Measurements from ENCODE around the gene SMIM26.

Gene SMIM26

DNA sequence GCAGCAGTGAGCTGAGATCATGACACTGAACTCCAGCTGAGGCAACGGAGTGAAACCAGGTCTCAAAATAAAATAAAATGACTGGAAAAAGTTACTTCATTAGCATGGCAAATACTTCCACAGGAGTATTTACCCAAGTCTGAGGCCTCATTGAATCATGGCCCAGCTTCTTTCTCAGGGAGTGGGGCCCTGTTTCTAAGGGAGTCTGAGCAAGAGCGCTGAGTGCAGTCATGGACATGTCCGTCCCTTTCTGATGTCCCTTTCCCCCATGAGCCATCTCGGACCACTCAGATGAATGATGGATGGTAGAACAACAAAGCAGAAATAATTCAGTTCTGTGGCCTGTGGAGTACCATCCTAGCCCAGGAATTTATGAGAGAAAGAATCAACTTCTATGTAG is 12.8 kb downstream of the SMIM26 start:
- DNase-seq (ENCODE audit: low read depth, low spot score), result no peak

DNA sequence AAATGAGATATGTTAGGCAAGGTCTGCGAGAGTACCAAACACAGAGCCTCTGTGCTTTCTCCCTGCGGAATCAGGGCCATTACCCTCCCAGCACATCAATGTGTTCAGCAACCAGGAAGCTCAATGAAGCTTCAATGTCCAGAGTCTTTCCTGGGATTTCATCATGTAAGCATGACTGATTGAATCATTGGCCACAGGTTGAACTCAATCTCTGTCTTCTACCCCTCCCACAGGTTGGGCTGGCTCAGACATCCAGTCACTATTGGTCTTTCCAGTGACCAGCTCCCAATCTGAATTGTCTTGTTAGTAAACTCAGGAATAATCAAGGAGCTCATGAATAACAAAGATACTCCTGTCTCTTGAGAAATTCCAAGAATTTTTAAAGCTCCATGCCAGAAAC is 17.9 kb downstream of the SMIM26 start:
- no peak for DNase-seq (ENCODE audit: low read depth, low spot score)

DNA sequence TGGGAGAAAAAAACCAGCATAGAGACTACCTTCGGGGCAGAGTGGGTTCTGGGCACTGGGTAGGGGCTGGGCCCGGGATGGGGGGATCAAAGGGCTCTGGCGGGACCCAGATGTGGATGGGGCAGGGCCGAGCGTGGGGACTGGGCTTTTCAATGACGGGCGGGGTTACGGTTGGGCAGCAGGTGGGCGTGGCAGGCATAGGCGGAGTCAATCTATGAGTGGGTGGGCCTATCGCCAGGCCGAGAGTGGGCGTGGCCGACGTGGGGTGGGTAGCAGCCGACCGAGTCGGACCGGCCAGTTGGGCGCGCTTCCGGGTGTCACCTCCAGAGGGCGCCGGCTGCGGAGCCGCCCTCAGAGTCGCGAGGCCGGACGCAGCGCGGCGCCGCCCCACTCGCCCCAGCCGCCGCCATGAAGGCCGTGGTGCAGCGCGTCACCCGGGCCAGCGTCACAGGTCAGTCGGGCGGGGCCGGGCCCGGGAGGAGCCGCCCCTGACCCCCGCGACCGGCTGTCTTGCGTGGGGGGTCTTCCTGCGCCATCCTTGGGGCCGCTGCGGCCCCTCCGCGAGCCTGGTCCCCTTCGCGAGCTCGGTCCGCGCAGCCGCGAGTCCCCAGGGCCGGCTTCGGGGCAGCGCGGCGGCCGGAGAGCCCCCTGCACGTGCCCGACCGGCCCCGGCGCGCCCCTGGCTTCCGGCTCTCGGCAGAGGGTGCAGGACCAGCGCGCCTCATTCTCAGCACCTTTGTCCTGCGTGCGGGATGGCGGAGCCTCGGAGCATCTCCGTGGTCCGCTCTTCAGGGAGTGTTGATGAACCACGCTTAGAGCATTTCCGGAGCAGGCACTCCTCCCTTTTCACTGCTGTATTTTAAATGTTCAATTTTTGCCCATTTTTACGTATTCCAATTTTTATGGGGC is 20.7 kb downstream of the SMIM26 start, which contains the start of gene DTD1:
TSS of gene DTD1 (plus strand) at position 390 of the 909 bp plus-strand sequence. CDS start at position 409, 19 bp downstream.
- DNase-seq (ENCODE audit: low read depth, low spot score), result peak; percentile 59

DNA sequence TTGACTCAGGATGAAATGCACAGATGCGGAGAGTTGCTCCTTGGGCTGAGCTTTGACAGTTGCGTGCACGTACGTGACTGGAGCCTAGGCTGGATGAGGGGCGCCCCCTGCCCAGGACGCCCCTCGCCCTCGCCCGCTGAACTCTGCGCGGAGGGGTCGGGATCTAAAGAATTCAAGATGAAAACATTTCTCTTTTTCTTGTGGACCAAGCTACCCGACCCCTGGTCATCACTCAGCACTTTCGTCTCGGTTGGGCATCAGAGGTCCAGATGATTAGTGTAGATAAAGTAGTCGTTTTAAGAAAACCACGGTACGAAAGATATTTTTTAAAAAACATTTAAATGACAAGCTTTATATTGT is 21.3 kb downstream of the SMIM26 start:
- DNase-seq (ENCODE audit: low read depth, low spot score), result no peak

DNA sequence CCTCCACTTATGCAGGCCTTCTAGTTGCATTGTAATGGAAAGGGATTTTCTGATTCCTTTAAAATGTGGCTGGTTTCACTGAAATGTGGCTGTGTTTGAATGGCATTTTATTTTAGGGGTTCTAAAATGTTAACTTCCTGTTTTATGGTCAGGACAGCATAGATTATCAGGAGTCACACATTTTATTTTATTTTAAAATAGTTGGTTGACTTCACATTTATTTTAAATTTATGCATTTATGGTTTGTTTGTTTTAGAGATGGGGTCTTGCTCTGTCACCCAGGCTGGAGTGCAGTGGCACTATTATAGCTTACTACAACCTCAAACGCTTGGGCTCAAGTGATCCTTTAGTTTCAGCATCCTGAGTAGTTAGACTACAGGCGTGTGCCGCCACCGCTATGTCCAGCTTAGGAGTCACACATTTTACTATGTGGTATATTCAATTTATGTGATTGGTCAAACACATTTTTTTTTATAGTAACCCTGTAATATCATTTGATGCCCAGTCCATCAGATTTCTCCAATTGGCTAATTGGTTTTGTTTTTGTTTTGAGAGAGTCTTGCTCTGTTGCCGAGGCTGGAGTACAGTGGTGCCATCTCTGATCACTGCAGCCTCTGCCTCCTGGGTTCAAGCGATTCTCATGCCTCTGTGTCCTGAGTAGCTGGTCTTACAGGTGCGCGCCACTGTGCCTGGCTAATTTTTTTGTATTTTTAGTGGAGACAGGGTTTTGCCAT is 22.9 kb downstream of the SMIM26 start:
- DNase-seq (ENCODE audit: low read depth, low spot score), result no peak

DNA sequence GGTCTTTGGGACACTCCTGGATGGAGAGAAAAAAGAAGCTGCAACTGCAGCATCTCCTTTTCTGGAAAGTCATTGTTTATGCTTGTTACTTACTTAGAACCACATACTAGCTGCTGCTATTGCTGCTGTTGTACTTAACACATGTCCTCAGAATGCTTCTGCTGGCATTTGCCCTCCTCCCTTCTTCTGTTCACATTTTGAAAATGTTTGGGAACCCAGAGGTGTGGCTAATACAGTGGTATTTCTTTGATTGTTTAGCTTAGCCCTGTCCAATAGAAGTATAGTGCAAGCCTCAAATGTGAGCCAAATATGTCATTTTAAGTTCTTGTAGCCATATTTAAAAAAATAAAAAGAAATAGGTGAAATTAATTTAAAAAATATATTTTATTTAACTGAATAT is 29.0 kb downstream of the SMIM26 start:
- DNase-seq (ENCODE audit: low read depth, low spot score), result no peak

DNA sequence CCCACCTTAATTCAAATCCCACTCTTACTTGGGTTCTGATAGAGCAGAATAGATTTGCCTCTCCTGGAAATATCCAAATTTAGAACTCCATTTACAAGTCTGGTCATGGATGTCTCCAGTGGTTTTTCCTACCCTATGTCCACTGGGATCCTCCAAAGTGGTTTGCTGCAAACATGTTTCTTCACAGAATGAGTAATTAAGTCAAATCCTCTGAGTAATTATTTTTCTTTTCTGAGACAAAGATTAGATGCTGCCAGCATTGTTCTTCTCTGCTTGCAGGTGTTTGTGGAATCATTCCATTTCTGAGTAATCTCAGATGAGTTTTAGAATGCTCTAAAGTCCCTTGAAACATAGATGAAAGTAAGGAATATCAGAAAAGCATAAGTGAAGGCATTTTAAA is 42.5 kb downstream of the SMIM26 start:
- no peak for DNase-seq (ENCODE audit: low read depth, low spot score)

DNA sequence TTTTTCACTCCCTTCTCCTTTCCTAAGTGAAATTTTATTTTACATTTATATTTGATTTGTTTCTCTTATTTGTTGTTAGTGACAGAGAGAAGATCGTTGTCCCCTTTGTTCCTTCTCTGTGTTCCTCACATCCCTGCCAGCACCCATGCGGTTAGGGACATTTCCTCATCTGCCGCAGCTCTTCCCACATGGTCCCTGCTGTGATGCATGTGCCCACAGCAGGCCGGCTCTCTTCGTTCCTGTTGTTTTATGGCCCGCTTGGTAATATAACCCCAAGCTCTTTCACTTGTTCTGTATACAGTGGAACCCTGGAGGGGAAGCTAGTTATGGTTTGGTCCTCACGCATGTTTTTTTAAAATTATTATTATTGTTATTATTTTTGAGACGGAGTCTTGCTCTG is 44.3 kb downstream of the SMIM26 start:
- no peak for DNase-seq (ENCODE audit: low read depth, low spot score)

DNA sequence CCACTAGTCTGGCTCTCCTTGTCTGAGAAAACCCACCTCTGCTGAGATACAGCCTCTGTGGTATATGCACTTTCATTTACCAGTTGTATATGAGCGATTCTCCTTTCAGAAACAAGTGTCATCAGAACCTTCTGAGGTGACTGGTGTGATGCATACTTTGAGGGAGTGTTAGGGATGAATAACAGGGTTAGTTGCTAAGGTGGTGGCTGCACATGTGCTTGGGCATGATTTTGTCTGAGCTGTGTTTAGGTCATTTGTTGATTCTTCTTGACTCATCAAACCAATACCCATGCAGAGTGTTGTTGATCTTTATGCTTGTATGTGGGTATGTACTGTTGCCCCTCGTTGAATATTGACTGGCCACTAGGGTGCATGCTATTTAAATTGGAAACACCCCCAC is 46.3 kb downstream of the SMIM26 start:
- DNase-seq (ENCODE audit: low read depth, low spot score), result no peak

DNA sequence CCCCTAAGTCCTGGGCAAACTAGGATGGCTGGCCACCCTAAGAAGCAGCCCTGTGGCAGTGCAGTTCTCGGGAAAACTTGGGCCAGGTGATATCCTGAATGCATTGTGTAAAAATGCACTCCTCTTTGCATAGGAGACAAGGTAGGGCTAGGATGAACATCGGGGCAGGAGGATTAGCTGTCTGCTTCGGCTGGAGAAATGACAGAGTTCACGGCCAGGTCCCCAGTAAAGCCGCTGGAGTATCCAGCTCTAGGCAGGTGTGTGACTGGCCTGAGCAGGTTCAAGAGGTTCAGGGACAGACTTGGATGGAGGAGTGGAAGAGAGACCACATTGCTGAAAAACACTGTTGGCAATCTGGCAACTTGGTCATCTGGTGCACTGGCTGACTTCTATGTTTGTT is 47.0 kb downstream of the SMIM26 start:
- no peak for DNase-seq (ENCODE audit: low read depth, low spot score)

DNA sequence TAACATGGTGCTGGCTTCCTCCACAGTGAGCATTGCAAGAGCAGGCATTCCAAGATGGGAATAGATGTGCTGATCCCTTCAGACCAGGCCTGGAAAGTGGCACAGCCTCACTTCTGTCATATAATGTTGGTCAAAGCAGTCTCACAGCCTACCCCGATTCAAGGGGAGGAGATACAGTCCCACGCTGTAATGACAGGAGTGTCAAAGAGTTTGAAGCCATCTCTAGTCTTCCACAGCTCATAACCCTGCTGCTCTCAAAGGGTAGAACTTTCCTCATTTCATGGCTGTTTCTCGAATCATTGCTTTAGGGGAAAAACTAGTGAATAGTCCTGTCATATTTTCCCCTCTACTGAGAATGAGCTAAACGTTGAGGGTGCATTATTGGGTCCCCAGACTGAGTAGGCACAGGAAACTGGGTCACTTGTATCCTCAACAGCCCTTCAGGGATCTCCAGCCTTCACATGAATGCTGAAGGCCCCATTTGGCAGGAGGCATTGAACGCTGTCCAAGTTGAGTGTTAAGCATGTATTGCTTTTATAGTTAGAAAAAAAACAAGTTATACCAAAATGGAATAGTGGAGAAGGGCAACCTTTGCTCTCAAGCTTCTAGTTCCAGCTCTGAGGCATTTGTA is 47.9 kb downstream of the SMIM26 start:
- no peak for DNase-seq (ENCODE audit: low read depth, low spot score)

All from activated naive CD8-positive, alpha-beta T cell treated with anti-CD3 and anti-CD28 coated beads, Interleukin-2, amount 50 U/mL, for 16 hours (primary cell).